Body of pancreas (tissue), 4 donors: ENCODE results near the gene NOX3.

Experiments
- POLR2A ChIP-seq, 3 donors: fragments of 450-650 bp; IDR thresholded peaks; one replicate each; pipeline ENCODE4 v1.6.1; 2016; ENCODE audit warnings: antibody characterized with exemption in 3 of 3, mild to moderate bottlenecking in 2 of 3
- TF ChIP-seq, protein P1 (sequence below), 7 experiments: fragments of 450-650 bp in 4 of 7; fragments of 200-600 bp in 3 of 7; sonication (generic) in 3 of 7; IDR thresholded peaks; one replicate each; pipeline ENCODE4 v1.5.1; 2016 to 2019; ENCODE audit warnings: antibody characterized with exemption in 7 of 7

DNA sequence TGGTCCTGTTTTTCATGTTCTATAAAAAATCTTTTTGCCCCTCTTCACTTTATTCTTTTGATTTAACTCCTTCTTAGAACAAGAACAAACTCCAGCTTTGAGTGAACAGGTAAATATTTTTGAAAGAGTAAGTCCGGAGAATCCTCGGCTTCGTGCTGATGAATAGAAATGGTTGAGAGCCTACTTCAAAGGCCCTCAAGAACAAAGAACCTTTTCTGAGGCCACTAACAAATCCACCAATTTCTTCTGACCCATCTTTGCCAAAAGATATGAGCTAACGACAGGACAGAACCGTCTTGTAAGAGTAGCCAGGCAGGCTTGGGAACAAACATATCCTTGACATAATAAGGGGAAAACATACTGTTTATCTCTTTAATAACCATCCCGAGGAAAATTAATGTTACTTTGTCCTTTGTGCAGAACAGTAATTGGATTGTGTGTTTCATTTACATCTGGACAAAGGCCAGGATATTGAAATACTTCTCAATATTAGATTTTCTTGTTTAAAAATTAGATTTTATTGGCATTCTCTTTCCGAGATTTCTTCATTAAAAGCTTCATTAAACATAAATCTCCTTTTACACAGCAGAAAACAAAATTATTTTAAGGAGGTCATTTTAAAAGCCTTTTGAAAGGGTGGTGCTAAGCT lies 52.9 kb downstream of the NOX3 start:
- TF ChIP-seq, protein P1, sequence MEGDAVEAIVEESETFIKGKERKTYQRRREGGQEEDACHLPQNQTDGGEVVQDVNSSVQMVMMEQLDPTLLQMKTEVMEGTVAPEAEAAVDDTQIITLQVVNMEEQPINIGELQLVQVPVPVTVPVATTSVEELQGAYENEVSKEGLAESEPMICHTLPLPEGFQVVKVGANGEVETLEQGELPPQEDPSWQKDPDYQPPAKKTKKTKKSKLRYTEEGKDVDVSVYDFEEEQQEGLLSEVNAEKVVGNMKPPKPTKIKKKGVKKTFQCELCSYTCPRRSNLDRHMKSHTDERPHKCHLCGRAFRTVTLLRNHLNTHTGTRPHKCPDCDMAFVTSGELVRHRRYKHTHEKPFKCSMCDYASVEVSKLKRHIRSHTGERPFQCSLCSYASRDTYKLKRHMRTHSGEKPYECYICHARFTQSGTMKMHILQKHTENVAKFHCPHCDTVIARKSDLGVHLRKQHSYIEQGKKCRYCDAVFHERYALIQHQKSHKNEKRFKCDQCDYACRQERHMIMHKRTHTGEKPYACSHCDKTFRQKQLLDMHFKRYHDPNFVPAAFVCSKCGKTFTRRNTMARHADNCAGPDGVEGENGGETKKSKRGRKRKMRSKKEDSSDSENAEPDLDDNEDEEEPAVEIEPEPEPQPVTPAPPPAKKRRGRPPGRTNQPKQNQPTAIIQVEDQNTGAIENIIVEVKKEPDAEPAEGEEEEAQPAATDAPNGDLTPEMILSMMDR (IDR thresholded peaks at IDR 0.05) = no peak
- TF ChIP-seq POLR2A (IDR thresholded peaks at IDR 0.05) = no peak
